ENCODE data around the gene SDS.

- TF ChIP-seq POLR2AphosphoS5 (IDR thresholded peaks at IDR 0.05; ENCODE audit: borderline replicate concordance, low read depth, low read length), result no peak
- TF ChIP-seq EZH2 (IDR thresholded peaks at IDR 0.05), result no peak
Measured at GRCh38 chr12:113384778-113385177, 18.9 kb downstream of the SDS start.

All from SK-N-MC (cell line).